Colonic mucosa (tissue), 4 donors: ENCODE data around the gene TENM3. TPM values are rescaled to one million over a fixed set of nuclear protein-coding genes. Genes with fewer than 3 reads are reported as not detected.

ENCODE experiments used
- DNase-seq: peaks from one replicate; pipeline ENCODE4 v3.0.0-alpha.2; 2020
- H3K27ac ChIP-seq: fragments of 200-600 bp; one replicate; pipeline ENCODE4 v1.8.0; 2021
- H3K27me3 ChIP-seq: fragments of 200-600 bp; one replicate; pipeline ENCODE4 v1.8.0; 2021
- H3K36me3 ChIP-seq: fragments of 200-600 bp; one replicate; pipeline ENCODE4 v1.8.0; 2021
- H3K4me1 ChIP-seq: fragments of 200-600 bp; one replicate; pipeline ENCODE4 v1.8.0; 2021; ENCODE audit warnings: mild to moderate bottlenecking
- H3K4me3 ChIP-seq: fragments of 200-600 bp; one replicate; pipeline ENCODE4 v1.8.0; 2021
- H3K9ac ChIP-seq, 2 donors: one replicate each; pipeline ENCODE4 v1.7.0; 2013; ENCODE audit warnings: control low read depth in 2 of 2, low read depth in 2 of 2, low read length in 2 of 2
- H3K9me3 ChIP-seq: fragments of 200-600 bp; one replicate; pipeline ENCODE4 v1.8.0; 2021
- CTCF ChIP-seq: fragments of 200-600 bp; IDR thresholded peaks from one replicate; pipeline ENCODE4 v1.8.0; 2022; ENCODE audit warnings: antibody characterized with exemption, mild to moderate bottlenecking
- intact Hi-C: fragments of 100-400 bp; cut with DNase I; formaldehyde crosslinking; loops from one replicate; pipeline ENCODE4 v1.14.1; 2022
- total RNA-seq, 2 donors: library from RNA; stranded (reverse); fragmentation: NEBNext Ultra II Directional in 1 of 2; extraction: Animal tissue kit (Norgen Biotek cat#: 25700) in 1 of 2; gene quantifications; one replicate each; pipeline ENCODE4 v1.2.1, GENCODE V29; 2021
- donor health status: healthy.
- donor health status: DM: no; HTN: no; CAD: no.
- donor health status: DM: no; HTN: no; CAD: no.

TENM3 gene
- total RNA-seq, 2 donors from 2014 or later: 0.32 to 1.6 TPM

DNA sequence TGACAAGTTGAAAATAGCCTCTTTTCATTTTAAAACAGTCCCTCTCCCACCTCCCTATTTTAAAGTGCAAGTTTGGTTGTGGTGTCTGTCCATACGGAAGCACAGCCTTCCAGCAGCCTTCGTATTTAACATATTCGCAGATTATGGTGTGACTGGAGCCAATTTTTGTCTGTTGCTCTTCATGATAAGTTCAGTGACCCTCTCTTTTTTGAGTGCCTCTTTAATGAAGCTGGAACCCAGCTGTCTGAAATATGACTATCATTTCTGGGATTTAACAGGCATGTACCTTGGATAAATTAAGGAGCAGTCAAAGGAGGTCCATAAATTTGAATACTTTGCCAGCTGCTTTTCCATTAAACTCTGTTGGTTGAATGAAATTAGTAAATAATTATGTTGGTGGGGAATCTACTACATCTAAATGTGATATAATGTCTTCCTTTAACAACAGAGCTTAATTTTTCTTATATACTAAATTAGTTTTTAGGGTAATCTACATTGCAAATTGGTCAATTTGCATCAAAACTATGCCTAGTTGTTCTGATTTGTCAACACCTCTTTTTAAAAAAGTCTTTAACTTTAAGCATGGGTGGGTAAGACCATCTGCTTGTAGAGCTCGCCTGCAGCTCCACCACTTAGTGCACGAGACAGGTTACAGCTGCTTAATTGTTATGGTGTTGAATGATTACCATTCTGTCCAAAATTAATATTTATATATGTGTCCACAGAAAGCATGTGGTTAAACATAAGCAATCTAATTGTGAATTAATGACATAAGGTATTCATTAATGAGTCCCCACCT is 457.4 kb downstream of the TENM3 start:
- Histone ChIP-seq H3K27ac (no peak overlapping the region), H3K9me3 (no peaks in the 10 kb centered on the region), H3K27me3 (no peaks in the 10 kb centered on the region), H3K4me3 (no peak overlapping the region), H3K9ac (no peak overlapping the region), H3K4me1 (no peaks in the 10 kb centered on the region), H3K36me3 (no peaks in the 10 kb centered on the region)
- no peak for DNase-seq
- TF ChIP-seq CTCF: no peak
- intact Hi-C loops: no loop called here

DNA sequence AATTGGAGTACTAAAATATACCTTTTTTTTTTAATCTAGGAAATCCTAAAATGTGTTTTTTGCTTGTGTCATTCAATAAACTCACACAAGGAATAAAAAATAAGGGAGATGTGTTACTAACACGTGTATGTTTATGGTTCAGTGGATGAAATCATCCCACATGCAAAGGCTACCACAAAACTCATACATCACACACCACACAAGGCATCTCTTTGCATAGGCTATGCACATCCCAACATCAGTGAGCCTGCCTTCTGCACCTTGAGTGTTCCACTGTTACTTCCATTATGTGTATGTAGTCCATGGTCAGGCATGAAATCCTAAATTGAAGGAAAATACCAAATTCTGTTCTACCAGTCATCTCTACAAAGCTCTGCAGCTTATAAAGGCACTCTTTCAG is 460.9 kb downstream of the TENM3 start:
- H3K9ac ChIP-seq: no peak overlapping the region
- H3K27me3 ChIP-seq: no peaks in the 10 kb centered on the region
- no peak overlapping the region for H3K27ac ChIP-seq
- no peak for DNase-seq
- no peaks in the 10 kb centered on the region for H3K4me1 ChIP-seq
- H3K36me3 ChIP-seq: no peaks in the 10 kb centered on the region
- H3K4me3 ChIP-seq: no peak overlapping the region
- no peak for TF ChIP-seq CTCF
- intact Hi-C loops: no loop called here
- H3K9me3 ChIP-seq: no peaks in the 10 kb centered on the region

- H3K9me3 ChIP-seq: no peaks in the 10 kb centered on the region
- no peaks in the 10 kb centered on the region for H3K27me3 ChIP-seq
- no peaks in the 10 kb centered on the region for H3K36me3 ChIP-seq
- no peak overlapping the region for H3K4me3 ChIP-seq
- no peaks in the 10 kb centered on the region for H3K4me1 ChIP-seq
- H3K9ac ChIP-seq: no peak overlapping the region
- intact Hi-C loops: no loop called here
- no peak overlapping the region for H3K27ac ChIP-seq
- DNase-seq: no peak
- TF ChIP-seq CTCF: no peak
Observed at GRCh38 chr4:182704948-182705347, 461.7 kb downstream of the TENM3 start.

DNA sequence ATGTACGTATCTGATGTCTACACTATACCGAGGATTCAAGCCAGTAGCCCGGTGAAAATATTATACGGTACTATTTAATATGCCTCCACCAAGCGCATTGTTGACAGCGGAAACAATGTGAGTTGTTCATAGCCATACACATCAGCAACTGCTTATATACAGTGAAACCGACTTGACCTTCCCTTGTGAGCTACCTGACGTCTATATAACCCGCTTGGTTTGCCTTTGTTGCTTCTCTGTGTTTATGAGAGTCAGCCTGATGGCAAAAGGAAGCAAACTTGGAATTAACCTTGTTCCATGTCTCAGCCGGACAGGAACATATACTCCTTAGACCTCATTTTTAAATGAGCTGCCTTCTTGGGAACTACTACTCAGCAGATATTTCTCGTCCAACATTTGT is 462.2 kb downstream of the TENM3 start:
- no peak for DNase-seq
- Histone ChIP-seq H3K9me3 (no peaks in the 10 kb centered on the region), H3K27me3 (no peaks in the 10 kb centered on the region), H3K4me3 (no peak overlapping the region), H3K4me1 (no peaks in the 10 kb centered on the region), H3K36me3 (no peaks in the 10 kb centered on the region), H3K9ac (no peak overlapping the region), H3K27ac (no peak overlapping the region)
- intact Hi-C loops: no loop called here
- no peak for TF ChIP-seq CTCF

DNA sequence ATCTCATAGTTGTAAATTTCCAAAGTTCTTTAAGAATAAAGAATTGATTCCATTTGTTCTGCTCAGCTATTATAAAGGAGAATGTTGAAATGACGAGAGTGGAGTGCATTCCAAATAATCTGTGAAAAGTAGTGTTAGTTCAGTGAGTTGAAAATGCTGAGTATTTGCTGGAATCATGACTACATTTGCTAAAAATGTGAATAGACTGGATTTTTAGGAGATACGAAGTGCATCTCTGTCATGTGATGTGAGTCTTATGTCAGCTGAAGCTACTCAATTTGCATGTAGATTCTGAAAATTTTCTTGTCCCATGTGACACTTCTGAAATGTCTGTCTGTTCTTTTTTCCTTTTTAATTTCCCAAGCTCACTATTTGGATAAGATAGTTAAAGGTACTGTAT is 468.0 kb downstream of the TENM3 start:
- no peak overlapping the region for H3K9ac ChIP-seq
- intact Hi-C loops: no loop called here
- no peak overlapping the region for H3K4me3 ChIP-seq
- H3K9me3 ChIP-seq: no peaks in the 10 kb centered on the region
- TF ChIP-seq CTCF: no peak
- no peak for DNase-seq
- no peak overlapping the region for H3K27ac ChIP-seq
- H3K36me3 ChIP-seq: no peaks in the 10 kb centered on the region
- no peaks in the 10 kb centered on the region for H3K27me3 ChIP-seq
- no peaks in the 10 kb centered on the region for H3K4me1 ChIP-seq
